HG03575 (cell line): ENCODE results near the gene PLCL2.

Experiments used
- ATAC-seq: cut with Tn5 transposase; IDR thresholded peaks from one replicate; pipeline ENCODE4 v1.9.1; 2021; ENCODE audit not compliant: unreplicated experiment, insufficient number of reproducible peaks, low FRiP score; ENCODE audit errors: extremely low read depth

The PLCL2 gene

DNA sequence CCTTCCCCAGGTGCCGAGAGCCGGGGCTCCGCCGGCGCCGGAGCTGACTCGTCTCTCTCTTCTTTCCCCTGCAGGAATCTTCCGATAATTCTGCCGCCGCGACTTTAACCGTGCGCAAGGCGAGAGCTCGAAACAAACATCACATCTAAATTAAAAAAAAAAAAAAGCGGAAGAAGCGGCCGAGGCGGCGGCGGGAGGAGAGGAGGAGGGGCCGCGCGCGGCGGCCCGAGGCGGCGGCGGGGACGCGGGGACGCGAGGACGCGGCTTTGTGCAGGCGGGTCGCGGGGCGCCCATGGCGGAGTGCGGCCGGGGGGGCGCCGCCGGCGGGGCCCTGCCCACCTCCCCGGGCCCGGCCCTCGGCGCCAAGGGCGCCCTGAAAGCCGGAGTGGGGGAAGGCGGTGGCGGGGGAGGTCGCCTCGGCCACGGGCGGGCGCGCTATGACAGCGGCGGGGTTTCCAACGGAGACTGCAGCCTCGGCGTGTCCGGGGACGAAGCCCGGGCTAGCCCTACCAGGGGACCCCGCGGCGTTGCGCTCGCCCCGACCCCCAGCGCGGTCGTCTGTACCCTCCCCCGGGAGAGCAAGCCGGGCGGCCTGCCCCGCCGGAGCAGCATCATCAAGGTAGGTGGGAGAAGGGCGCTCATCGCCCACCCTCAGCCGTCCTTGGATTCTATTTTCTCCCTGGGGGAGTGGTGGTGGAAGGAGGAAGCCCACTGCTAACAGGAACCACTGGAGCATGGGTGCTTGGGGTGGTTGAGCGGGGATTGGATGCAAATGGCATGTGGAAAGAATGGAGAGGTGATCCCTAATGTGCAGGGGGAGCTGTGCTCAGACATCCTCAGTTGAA, at the start of gene PLCL2:
Gene PLCL2 (plus strand): TSS at position 208 of the 845 bp plus-strand sequence. CDS start 85 bp downstream, at position 293.
- no peak for ATAC-seq

DNA sequence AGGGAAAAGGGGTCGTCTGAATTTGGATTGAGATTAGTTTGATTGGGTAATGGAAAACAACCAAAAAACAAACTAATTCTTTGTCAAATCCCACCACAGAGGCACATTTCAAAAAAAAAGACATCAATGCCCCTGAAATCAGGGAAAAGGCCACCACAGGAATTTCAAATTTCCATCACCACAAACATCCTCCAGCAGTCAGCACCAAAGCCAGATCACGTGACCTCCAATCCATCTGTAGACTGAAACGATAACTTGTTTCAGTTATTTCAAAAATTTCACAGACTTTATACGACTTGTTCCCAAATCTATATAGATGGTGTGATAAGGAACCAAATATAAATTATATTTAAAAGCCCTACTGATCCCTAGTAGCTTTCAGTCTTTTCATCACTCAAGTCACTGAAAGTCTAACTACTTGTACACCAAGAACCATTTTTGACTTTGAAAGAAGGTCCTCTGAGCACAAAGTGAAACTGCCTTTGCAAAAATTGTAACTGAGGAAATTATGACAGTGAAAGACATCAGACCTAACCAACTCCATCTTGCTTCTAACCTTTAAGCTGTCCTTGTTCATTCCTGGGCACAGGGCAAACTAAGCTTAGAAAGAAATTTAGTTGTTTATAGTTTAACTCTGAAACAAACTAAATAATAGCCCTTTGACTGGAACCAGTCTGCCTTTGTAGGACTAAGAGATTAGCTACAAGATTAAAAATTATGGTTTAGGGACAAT, 48.1 kb upstream of the PLCL2 start:
- no peak for ATAC-seq

DNA sequence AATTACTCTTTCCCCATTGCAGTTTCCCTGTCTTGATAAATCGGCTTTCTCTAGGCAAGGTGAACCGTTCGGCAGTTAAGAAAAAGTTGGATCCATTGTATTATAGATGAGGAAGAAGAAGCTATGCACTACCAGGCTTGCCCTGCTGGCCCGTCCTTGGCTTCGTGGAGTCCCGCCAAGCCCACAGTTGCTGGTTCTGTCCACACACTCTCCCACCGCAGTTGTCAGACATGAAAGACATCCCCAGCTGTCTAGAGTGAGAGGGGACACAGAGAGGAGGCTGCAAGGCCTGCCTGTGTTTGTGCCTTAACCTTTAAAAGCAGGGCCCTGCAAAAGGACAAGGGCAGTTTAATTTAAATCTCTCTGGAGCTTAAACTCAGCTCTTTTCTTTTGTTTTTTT, 47.2 kb upstream of the PLCL2 start:
- ATAC-seq: no peak

DNA sequence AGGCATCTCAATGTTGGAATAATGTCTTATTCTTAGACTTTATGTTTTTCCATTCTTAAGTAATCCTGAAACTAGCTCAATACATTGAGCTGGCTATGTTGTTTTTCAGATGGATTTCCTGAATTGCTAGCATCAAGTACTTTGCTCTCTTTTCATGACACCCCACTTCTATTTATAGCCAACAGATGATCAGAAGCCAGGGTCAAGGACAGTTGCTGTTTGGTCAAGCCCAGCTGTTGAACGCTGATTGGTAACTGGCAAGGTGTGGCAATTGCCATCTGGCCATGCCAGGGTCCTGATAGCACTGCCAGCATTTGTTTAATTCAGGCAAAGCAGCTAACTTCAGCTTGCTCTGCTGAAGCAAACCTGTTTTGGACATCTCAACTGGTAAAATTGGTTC, 46.2 kb upstream of the PLCL2 start:
- no peak for ATAC-seq

DNA sequence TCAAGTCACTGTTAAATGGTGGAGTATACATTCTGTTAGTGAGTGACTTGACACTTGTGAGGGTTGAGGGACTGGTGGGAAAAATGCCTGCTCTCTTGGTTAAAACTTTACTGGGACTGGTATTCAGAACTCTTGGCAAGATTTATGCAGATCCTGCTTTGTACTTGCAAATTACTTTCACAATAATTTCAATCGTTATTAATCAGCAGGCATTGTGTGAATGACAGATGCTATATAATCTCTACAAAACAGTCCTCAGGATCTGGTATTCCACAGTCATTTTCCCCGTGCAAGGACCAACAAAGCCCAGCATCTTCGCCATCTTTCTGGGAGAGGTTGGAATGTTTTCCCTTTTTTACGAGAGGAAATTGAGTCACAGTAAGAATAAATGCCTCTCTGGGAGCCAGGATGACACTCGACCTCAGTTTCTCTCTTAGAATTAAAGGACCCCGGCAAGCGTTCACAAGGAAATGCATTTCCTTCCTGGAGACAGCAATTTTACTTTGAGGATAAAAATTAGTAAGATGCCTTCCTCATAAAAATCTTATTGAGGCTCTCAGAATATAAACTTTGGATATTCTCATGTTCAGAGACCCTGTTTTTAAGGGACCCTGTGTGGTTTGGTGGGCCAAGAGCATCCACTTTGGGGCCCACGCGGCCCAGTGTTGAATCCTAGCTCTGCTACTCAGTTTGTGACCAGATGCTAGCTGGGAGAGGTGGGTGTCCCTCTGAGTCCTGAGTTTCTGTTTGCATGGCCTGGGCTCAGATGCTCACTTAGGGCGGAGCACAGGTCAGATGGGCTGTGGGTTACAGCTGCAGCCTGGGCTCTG, 45.3 kb upstream of the PLCL2 start:
- no peak for ATAC-seq

DNA sequence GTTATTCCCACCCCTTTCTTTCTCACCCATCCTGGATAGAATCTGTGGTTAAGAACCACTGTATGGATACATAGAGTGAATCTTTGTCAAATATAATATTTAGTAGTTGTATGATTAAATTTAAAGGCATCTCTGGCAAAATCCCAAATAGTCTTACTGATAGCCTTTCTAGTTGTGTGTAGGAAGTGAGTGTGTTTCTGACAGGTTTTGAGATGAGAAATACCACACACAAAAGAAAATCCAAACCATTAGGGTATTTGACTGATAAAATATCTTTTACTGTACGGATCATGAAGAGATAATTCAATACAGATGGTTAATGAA, 44.7 kb upstream of the PLCL2 start:
- ATAC-seq: no peak

DNA sequence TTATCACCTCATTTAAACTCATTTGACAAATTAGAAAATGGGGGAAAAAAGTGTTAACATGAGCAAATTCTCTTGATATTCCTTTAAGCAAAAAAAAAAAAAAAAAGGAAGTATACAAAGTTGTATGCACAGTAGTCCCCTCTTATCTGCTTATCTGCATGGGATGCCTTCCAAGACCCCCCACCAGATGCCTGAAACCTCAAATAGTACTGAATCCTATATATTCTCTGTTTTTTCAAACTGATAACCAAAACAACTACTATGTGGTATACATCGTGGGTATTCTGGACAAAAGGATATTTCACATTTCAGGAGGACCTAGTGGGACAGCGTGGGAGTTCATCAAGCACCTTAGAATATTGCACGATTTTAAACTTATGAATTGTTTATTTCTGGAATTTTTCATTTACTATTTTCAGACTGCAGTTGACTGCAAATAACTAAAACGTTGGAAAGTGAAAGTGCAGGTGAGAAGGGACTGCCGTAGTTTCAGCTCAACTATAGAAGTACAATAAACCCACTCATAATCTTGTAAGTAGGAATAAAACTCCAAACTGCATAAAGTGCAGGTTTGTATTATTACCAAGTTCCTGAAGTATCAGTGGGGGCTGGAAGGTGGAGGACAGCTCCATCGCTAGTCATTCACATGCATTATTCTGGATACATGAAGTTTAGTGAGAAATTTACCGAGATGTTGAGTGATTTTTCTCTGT, 43.6 kb upstream of the PLCL2 start:
- no peak for ATAC-seq

DNA sequence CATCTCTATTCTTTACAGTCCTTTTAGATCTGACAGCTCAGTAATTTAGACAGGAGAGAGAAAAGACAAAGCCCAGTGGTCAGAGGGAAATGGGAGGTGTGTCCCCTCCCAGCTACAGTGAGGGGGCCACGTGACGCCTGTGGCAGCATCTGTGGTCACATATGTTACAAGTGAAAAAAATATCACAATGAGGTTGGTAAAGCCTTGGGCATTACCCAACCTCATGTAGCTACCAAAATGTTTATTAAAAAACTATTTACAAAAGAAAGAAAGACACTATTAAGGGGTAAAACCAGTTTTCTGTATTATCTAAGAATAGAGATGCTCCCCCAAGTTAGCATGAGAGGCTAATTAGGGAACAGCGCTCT, 42.9 kb upstream of the PLCL2 start:
- peak; percentile 35 for ATAC-seq

DNA sequence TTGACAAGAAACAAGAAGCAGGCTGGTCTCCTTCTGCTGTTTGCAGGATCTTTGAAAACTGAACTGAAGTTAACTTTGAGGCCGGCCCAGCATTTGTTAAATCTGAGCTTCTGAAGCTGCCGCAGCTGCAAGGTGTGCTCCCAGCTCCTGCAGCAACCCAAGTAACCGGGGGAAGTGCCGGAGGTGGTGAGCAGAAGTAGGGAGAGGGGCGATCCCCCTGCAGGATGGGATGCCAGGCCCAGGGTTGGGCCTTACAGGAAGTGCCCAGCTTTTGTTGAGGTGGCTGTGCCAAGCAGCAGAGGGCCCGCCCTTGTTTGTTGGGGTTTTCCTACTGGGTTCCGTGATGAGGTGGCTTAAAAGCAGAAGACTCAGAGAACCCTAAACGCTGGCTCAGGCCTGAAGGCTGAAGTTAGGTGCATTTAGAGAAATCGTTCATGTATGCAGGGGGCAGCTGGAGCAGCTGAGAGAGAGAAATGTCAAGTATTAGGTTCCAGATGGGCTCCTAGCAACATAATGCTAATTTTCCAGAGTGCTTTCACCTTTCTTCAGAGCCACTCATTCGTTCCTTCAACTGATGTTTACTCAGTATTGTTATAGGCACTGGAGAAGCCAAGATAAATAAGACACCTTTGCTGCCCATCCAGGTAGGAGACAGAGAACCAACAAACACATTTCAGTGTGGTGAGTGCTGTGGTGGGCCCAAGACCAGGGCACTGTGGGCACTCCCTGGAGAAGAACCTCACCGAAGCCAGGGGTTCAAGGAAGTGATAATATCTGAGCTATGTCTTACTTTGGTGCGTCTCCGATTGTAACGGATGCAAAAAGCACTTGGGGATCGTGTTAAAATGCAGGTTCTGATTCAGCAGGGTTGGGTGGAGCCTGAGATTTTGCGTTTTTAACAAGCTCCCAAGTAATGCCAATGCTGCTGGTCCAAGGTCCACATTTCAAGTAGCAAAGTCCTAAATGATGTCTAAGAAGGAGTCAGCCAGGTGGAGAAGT, 42.2 kb upstream of the PLCL2 start:
- ATAC-seq: peak; percentile 67

DNA sequence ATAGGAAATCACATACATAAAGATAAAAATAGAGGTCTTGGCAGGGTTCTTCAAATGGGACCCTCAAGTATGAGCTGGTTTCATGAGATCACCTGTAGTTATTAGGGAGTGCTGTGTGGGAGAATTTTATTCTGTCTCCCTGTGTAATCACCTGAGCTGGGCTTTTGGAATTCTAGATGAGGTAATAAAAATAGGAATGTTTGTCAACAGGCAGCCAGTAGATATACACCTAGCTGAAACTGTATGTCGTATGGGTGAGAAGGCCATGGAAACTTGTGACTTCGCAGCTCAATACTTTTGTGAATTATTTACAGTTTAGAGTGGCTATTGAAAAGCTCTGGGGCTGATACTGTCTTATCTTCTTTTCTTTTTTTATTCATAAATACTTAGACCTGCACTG, 40.5 kb upstream of the PLCL2 start:
- ATAC-seq: no peak

DNA sequence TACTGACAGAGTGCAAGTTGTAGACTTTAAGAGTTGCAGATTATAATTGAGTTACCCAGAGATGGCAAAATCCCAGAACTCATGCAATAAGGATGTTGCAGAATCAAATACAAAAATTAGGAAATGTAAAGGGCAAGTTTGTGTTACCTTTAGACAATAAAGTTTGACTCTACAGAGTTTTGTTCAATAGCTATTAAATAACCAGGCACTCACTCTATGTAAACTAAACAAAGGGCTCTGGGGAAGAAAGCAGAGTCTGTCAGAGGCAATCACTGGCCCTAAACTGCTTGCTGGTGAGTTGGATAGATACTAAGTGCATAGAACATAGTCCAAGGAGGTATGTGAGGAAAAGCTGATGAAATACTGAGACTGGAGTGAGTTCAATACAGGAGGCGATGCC, 40.0 kb upstream of the PLCL2 start:
- ATAC-seq: no peak

DNA sequence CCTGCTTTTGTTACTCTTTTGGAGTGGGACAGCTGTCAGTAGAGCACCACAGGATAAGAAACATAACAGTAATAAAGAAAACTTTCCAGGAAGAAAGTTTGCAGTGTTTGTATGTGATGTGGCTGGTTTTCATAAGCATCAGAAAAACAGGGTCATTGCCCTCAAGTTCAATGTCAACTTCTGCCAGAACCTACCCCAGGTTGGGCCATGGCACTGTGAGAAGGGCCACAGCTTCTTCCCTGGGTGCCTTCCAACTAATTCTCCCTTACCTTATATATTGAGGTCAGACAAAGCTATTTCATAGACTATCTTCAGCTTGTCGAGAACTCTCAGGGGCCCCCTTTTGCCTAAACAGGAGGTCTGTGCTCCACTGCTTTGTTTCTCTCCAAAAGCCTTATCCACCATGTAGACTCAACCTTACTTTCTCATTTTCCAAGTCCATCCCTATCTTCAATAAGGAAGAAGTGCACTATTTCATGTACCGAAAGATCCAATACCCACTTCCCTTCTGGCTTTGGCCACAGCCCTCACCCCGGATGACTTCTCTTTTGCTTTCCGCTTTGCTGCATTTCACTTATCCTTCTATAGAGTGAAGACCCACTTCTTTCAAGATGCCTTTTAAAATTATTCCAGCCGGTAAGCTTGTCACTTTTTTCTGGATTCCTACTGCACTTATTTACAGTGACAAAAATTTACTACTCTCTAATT, 38.2 kb upstream of the PLCL2 start:
- no peak for ATAC-seq

DNA sequence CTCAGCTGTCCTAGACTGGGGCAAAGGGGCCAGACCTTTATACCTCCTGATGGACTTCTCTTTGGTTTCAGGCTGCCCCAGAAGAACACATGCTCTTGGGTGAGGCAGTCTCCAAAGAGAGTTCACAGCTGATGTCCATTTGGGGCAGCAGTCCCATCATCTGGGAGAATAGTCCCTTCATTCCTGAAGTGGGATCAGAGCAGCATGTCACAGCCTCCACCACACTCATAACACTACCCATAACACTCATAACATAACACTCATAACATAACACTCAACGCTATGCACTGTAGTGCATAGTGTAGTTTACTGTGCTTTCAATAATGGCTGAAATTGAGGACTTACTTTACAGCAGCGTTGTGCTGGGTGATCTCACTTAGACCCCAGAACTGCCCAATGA, 36.7 kb upstream of the PLCL2 start:
- no peak for ATAC-seq

DNA sequence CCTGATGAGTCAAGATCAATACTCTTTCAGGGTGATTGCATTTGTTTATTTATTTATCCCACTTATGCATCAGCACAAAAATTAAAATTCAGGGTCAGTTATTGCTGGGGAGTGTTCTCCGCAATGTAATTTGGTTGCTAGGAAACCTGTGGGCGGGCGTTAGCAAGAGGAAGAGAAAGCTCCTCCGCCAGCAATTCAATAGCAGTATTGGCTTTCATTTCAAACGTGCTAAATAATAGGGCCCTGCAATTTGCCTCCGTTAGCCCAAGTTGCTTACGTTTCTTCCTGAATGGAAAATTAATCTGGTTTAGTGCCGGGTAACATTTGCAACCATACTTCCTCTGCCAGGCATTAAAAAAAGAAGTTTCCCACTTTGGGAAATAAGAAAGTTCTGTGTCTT, 35.5 kb upstream of the PLCL2 start:
- peak; percentile 40 for ATAC-seq

DNA sequence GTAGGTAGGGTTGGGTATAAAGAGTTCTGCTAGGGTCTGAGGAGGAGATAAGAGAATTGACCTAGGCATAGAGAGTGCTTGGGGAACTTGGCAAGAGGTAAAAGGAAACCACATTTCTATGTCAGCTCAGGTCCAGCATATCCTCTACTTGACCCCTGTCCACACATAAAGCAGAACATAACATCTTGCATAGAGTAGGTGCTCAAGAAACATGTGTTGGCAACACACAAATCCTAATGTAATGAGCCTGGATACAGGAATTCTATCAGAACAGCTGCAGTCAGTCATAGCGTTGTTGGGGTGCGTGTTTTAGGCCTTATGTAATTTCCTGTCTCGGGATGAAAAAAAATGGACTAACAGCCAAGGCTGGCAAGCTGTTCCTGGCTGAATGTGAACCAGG, 35.0 kb upstream of the PLCL2 start:
- no peak for ATAC-seq

DNA sequence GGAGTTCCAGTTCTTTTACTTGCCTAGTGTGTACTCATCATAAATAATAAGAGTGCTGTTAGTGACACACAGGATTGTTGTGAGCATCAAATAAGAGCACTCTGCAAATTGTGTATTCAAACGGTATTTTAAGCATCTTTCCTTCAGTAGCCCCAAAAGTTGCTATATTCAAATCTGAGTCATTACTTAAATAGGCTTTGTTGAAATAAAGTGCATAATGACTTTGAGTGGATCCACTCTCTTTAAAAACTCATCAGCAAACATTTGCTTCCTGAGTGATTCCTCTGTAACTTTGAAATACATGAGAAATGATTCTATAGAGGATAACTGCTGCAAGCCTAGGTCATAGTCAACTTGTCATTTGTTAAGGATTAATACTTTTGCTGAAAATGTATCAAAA, 29.3 kb upstream of the PLCL2 start:
- ATAC-seq: no peak

DNA sequence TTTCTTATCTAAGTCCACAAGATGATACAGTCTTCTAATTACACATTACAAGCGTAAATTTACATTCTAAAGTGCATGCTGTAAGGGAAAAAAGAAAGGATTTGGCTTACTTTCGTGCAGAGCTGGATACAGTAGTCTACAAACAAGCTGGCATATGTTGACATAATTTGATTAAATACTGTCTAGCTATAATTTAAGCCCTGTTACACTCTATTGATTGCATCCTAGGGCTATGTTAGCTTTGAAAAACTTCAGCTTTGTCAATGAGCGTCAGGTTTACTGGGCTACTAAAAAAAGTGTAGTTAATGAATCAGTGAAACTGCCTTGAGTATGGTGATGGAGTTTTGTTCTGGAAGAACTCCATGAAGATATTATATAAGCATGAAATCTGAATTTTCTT, 24.5 kb upstream of the PLCL2 start:
- no peak for ATAC-seq

DNA sequence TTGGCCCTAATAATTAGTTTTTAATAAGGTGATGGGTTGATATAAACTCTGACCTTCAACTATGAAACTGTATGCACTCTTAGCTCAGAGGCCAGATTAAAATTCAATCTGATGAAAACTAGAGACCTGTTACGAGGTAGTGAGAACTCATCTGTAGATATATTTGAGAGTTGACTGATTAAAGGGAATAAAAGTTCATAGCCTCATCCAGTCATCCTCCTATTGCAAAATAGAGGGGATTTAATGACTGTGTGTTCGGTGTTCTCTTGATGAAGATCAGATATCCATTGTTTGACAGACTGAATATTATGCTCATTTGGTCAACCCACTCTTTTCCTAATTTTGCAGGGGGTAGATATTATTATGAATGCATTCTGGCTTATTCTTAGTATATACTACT, 23.3 kb upstream of the PLCL2 start:
- ATAC-seq: no peak
